ENCODE data around the gene DNAJC15. TPM values are rescaled to one million over a fixed set of nuclear protein-coding genes. Genes with fewer than 3 reads are reported as not detected.

The DNAJC15 gene
- total RNA-seq = 15.2 and 25.7 TPM in 2 replicates

DNA sequence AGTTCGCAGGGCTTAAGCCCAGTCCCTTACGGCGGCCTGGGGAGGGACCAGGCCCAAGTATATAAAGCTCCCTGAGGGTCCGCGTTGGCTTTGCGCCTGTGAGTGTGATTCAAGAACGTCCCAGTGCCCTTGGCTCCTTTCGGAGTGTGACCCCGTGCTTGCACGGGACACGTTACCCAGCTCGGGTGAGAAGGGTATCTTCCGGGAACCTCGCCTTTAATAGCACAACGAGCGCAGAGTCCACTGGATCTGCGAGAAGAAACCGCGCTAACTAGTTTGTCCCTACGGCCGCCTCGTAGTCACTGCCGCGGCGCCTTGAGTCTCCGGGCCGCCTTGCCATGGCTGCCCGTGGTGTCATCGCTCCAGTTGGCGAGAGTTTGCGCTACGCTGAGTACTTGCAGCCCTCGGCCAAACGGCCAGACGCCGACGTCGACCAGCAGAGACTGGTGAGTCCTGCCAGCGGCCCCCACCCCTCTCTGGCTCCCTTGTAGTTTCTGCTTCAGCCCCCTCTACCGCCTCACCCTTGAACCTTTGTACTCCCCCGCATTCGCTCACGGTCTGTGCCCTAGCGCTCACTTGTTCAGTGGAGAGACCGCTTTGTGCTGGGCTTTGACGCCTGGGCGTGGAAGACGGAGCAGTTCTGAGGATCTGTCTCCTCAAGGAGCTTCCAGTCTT lies at the start of gene DNAJC15:
DNAJC15 (plus strand) TSS at position 298 of the 675 bp plus-strand sequence; CDS start at position 339, 41 bp downstream.

DNA sequence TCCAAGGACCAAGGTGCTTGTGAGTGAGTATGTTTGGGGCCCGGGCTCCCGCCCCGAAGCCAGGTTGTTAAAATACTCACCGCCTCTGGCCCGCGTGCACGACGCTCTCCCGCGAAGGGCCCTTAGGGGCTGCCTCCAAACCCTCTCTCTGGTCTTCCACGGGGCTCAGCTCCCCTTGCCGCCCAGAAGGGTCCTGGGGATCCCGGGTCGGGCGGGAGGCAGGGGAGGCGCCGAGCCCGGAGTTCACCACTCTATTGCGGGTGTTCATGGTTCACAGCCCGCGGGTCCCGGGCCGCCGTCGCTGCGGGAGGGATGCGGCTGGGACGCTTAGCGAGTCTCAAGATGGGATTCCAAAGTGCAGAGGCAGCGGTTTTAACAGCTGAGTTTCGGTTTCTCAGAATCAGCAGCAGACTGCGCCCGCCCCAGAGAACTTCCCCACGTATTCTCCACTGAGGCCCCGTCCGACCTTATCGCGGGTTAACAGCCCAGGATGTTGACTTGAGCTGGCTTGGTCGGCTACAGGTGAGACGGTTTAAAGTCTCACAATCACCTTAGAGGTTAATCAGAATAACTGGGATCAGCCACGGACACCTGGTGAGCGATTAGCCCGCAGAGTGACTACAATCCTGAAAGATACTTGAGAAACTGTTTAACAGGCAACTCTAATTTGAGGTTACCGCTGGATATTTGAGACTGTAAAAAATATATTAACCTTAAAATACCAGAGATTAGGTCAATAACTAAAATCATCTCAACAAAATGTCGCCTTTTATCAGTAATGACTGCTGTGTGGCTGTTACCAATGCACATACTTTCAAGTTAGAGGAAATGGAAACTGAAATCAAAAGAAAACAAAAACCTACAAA lies 31.3 kb upstream of the DNAJC15 start, which contains the start of gene EPSTI1:
EPSTI1 (minus strand) TSS at position 344 of the 866 bp plus-strand sequence; CDS start at position 268, 76 bp downstream.

Other genes with a start within 250 kb of the DNAJC15 start
- gene FAM216B, start 242.0 kb upstream of the DNAJC15 start, total RNA-seq = not detected in 2 replicates
- gene EPSTI1, start 31.3 kb upstream of the DNAJC15 start, total RNA-seq = 14.6 and 18.1 TPM in 2 replicates

Data from articular chondrocyte of knee joint (primary cell).